ENCODE results near the gene VPS26C. TPM values are rescaled to one million over a fixed set of nuclear protein-coding genes. Genes with fewer than 3 reads are reported as not detected.

The VPS26C gene
- total and polyA plus RNA-seq, 7 donors: 29.6 to 78.2 (median 51.4) TPM

DNA sequence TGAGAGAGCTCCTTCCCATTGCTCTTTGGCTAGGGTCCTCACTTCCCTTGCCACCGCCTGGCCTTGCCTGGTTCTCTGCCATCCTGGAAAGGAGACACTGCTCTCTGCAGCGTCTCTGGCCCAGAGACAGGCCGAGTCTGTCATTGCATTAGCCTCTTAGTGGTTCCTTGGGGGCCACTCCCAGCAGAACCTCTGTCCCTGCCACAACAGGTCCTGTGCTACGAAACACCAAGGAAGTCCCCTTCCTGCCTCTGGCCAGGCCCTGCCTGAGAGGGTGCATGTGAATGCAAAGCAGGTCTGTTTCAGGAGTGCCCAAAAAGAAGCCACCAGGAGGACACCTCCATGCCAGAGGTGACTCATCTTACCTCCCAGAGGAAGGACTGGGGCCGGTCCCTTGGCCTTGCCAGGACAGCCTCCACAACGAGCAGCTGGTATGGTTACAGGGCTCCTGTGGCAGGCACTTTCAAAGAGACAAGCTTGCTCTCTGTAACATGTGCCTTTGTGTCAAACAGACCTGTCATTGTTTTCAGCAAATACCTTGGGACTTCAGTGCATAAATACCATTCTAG is 59.6 kb downstream of the VPS26C start:
- intact Hi-C loops (cut with DNase I): loop anchor here in 1 of 2 donors (5.0 kb wide), 1 partner anchor 35 kb away; no protein-coding TSS in a partner anchor
- Histone ChIP-seq H3K4me1 (peaks cover 13% of the 10 kb centered on the region), H3K36me3 (ENCODE audit: insufficient read depth in 1 of 2, low read depth in 1 of 2) (peaks cover 0 to 8% of the 10 kb centered on the region in 2 donors), H3K27ac (peak overlapping the region; percentile 94), H3K9me3 (no peaks in the 10 kb centered on the region), H3K4me3 (peak overlapping the region; percentile 58), H3K27me3 (ENCODE audit: insufficient read depth in 3 of 3, low read length in 2 of 3) (no peaks in the 10 kb centered on the region)
- TF ChIP-seq, protein P1, sequence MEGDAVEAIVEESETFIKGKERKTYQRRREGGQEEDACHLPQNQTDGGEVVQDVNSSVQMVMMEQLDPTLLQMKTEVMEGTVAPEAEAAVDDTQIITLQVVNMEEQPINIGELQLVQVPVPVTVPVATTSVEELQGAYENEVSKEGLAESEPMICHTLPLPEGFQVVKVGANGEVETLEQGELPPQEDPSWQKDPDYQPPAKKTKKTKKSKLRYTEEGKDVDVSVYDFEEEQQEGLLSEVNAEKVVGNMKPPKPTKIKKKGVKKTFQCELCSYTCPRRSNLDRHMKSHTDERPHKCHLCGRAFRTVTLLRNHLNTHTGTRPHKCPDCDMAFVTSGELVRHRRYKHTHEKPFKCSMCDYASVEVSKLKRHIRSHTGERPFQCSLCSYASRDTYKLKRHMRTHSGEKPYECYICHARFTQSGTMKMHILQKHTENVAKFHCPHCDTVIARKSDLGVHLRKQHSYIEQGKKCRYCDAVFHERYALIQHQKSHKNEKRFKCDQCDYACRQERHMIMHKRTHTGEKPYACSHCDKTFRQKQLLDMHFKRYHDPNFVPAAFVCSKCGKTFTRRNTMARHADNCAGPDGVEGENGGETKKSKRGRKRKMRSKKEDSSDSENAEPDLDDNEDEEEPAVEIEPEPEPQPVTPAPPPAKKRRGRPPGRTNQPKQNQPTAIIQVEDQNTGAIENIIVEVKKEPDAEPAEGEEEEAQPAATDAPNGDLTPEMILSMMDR (IDR thresholded peaks at IDR 0.05): no peak
- DNase-seq (peak; percentile 61 to 88), ATAC-seq (peak; percentile 85 to 88 (median 86))
- 17 to 22% (median 20%) methylated on average over 6 of the region's 6 CpGs for WGBS, 3 donors

DNA sequence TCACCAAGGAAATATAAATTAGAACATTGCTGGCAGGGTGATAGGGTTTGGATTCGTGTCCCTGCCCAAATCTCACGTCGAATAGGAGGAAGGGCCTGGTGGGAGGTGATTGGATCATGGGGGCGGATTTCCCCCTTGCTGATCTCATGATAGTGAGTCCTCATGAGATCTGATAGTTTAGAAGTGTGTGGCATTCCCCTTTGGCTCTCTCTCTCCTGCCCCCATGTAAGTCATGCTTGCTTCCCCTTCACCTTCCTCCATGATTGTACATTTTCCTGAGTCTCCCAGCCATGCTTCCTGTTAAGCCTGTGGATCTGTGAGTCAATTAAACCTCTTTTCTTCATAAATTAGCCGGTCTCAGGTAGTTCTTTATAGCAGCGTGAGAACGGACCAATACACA is 60.6 kb downstream of the VPS26C start:
- WGBS, 3 donors: 61 to 80% (median 68%) methylated on average over 7 of the region's 7 CpGs
- H3K27ac ChIP-seq: peak overlapping the region; percentile 94
- ATAC-seq: no peak

DNA sequence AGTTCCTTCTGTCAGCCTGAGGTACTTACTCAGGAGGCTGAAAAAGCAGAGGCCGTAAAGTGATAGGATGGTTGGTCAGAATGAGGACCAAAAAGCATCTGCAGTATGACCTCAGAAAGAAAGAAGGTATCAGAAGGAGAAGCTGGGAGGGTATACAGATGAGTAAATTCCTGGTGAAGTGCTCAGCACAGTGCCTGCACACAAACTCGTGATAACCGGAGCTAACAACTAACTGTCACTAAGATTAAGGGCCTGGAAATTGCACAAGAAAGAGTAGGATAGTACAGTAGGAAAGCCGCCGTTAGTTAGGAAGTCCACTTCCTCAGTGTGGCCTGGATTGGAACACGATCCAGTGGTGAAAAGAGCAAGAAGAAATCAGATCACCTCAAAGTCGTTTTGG is 62.6 kb downstream of the VPS26C start:
- Histone ChIP-seq H3K27ac (peak overlapping the region; percentile 3), H3K36me3 (ENCODE audit: insufficient read depth in 1 of 2, low read depth in 1 of 2) (peaks cover 2 to 23% of the 10 kb centered on the region in 2 donors), H3K27me3 (ENCODE audit: insufficient read depth in 3 of 3, low read length in 2 of 3) (no peaks in the 10 kb centered on the region), H3K4me3 (no peak overlapping the region), H3K9me3 (no peaks in the 10 kb centered on the region), H3K4me1 (peaks cover 30% of the 10 kb centered on the region)
- 60 to 79% (median 69%) methylated on average over 7 of the region's 7 CpGs for WGBS, 3 donors
- intact Hi-C loops (cut with DNase I): no loop called here
- ATAC-seq (no peak), DNase-seq (no peak)
- TF ChIP-seq, protein P1 (IDR thresholded peaks at IDR 0.05): no peak

More for the DNA sequence above, 60.6 kb downstream of the VPS26C start:
- Histone ChIP-seq H3K27me3 (ENCODE audit: insufficient read depth in 3 of 3, low read length in 2 of 3) (no peaks in the 10 kb centered on the region), H3K4me3 (no peak overlapping the region), H3K9me3 (no peaks in the 10 kb centered on the region), H3K36me3 (ENCODE audit: insufficient read depth in 1 of 2, low read depth in 1 of 2) (peaks cover 2 to 18% of the 10 kb centered on the region in 2 donors), H3K4me1 (peaks cover 13% of the 10 kb centered on the region)
- TF ChIP-seq, protein P1 (IDR thresholded peaks at IDR 0.05): no peak
- DNase-seq: no peak
- intact Hi-C loops (cut with DNase I): loop anchor here in 1 of 2 donors (5.0 kb wide), 1 partner anchor 34 kb away; no protein-coding TSS in a partner anchor

DNA sequence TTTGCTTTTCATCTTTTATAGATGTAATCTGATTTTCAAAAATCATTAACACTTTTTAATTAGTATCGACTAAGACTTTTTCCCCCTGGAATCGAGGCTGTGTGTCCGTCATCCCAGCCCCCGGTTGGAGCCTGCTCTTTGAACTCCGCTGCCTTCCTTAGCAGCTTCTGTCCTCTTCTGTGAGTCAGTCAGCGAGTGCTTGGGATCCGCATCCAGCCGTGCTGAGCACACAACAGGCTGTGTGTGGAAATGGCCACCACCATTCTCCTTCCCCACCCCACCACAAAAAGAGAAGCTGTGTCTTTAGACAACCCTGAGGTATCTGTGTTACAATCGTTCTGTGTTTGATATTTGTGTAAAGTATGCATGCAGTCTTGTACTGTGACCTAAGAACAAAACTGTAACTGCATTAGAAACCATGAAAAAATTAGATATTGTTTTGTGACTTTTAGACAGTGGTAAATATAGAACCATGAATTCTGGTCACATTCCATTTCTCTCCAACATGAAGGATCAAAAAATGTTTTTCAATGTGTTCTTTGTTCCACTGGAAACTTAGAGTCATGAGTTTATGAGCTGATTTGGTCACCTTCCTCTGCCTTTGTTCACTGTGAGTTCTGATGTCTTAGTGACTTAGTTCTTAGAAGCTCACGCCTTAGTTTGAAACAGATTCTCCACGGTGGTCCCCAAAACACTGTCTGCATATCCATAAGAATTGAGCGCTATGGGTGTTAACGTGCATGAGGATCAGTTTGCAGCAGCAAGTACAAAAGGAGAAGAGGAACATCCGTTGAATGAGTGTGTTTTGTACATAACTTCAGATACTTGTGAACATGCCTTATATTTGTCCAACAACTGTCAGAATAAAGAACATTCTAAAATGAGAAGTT is 64.7 kb downstream of the VPS26C start:
- Histone ChIP-seq H3K27ac (no peak overlapping the region), H3K4me1 (peaks cover 33% of the 10 kb centered on the region), H3K27me3 (ENCODE audit: insufficient read depth in 3 of 3, low read length in 2 of 3) (no peaks in the 10 kb centered on the region), H3K9me3 (no peaks in the 10 kb centered on the region), H3K36me3 (ENCODE audit: insufficient read depth in 1 of 2, low read depth in 1 of 2) (peaks cover 2 to 37% of the 10 kb centered on the region in 2 donors), H3K4me3 (no peak overlapping the region)
- TF ChIP-seq, protein P1 (IDR thresholded peaks at IDR 0.05): no peak
- intact Hi-C loops (cut with DNase I): no loop called here
- ATAC-seq: no peak
- no peak for DNase-seq
- WGBS, 3 donors: 86 to 88% (median 86%) methylated on average over 14 of the region's 14 CpGs

Data from psoas muscle (tissue), 8 donors.